H9 (cell line): ENCODE results near the gene LASP1NB.

Experiments used
- DNase-seq: peaks from one replicate; pipeline ENCODE4 v3.0.0-alpha.2; 2017
- H2AFZ ChIP-seq: one replicate; pipeline ENCODE4 v1.6.1; 2013; ENCODE audit warnings: mild to moderate bottlenecking, low read length, control low read depth, moderate library complexity
- H2AK5ac ChIP-seq: 2 replicates; pipeline ENCODE4 v1.6.1; 2013; ENCODE audit warnings: low read length, control low read depth, mixed read lengths; ENCODE audit not compliant: insufficient read length
- H2BK120ac ChIP-seq: one replicate; pipeline ENCODE4 v1.6.1; 2013; ENCODE audit warnings: low read depth, mild to moderate bottlenecking, low read length, control low read depth, inconsistent platforms; ENCODE audit not compliant: poor library complexity, severe bottlenecking
- H2BK12ac ChIP-seq: 2 replicates; pipeline ENCODE4 v1.6.1; 2013; ENCODE audit warnings: low read length, control low read depth, mixed read lengths, low read depth; ENCODE audit not compliant: insufficient read length
- H2BK15ac ChIP-seq: 2 replicates; pipeline ENCODE4 v1.6.1; 2013; ENCODE audit warnings: low read depth, low read length, control low read depth
- H2BK20ac ChIP-seq: one replicate; pipeline ENCODE4 v1.6.1; 2013; ENCODE audit warnings: low read depth, mild to moderate bottlenecking, low read length, control low read depth, inconsistent platforms; ENCODE audit not compliant: poor library complexity, severe bottlenecking
- H2BK5ac ChIP-seq: 2 replicates; pipeline ENCODE4 v1.6.1; 2013; ENCODE audit warnings: low read length, control low read depth, mixed read lengths; ENCODE audit not compliant: insufficient read length
- H3K14ac ChIP-seq: 2 replicates; pipeline ENCODE4 v1.6.1; 2013; ENCODE audit warnings: low read length, control low read depth; ENCODE audit not compliant: insufficient read depth
- H3K18ac ChIP-seq: 2 replicates; pipeline ENCODE4 v1.6.1; 2013; ENCODE audit warnings: low read depth, mild to moderate bottlenecking, mixed read lengths, low read length, control low read depth; ENCODE audit not compliant: insufficient read length
- H3K23ac ChIP-seq: 2 replicates; pipeline ENCODE4 v1.6.1; 2013; ENCODE audit warnings: low read length, control low read depth, mixed read lengths, low read depth; ENCODE audit not compliant: insufficient read length
- H3K23me2 ChIP-seq: 2 replicates; pipeline ENCODE4 v1.6.1; 2013; ENCODE audit warnings: low read depth, mild to moderate bottlenecking, mixed read lengths, low read length, control low read depth; ENCODE audit not compliant: insufficient read length, poor library complexity, severe bottlenecking
- H3K27ac ChIP-seq: 2 replicates; pipeline ENCODE4 v1.5.1; 2013; ENCODE audit warnings: low read length, control low read depth, mixed read lengths, low read depth; ENCODE audit not compliant: insufficient read length
- H3K27me3 ChIP-seq: 2 replicates; pipeline ENCODE4 v1.6.1; 2013; ENCODE audit warnings: low read length, control low read depth, inconsistent platforms; ENCODE audit not compliant: insufficient read depth
- H3K4ac ChIP-seq: 2 replicates; pipeline ENCODE4 v1.6.1; 2013; ENCODE audit warnings: low read depth, mild to moderate bottlenecking, control low read depth, inconsistent platforms, low read length, moderate library complexity
- H3K4me1 ChIP-seq: 2 replicates; pipeline ENCODE4 v1.6.1; 2013; ENCODE audit warnings: low read length, control low read depth, inconsistent platforms; ENCODE audit not compliant: insufficient read depth
- H3K4me2 ChIP-seq: 2 replicates; pipeline ENCODE4 v1.6.1; 2013; ENCODE audit warnings: low read length, control low read depth, mixed read lengths; ENCODE audit not compliant: insufficient read length, insufficient read depth
- H3K56ac ChIP-seq: 2 replicates; pipeline ENCODE4 v1.6.1; 2013; ENCODE audit warnings: low read depth, mild to moderate bottlenecking, mixed read lengths, low read length, control low read depth; ENCODE audit not compliant: insufficient read length
- H3K79me1 ChIP-seq: 2 replicates; pipeline ENCODE4 v1.6.1; 2013; ENCODE audit warnings: low read depth, mild to moderate bottlenecking, moderate library complexity, low read length, control low read depth, inconsistent platforms; ENCODE audit not compliant: insufficient read depth, poor library complexity, severe bottlenecking
- H3K79me2 ChIP-seq: 2 replicates; pipeline ENCODE4 v1.6.1; 2013; ENCODE audit warnings: low read length, control low read depth, inconsistent platforms; ENCODE audit not compliant: insufficient read depth
- H3K9ac ChIP-seq: 2 replicates; pipeline ENCODE4 v1.6.1; 2013; ENCODE audit warnings: low read length, control low read depth, mixed read lengths; ENCODE audit not compliant: insufficient read length; ENCODE audit errors: extremely low read depth
- H3K9me3 ChIP-seq: one replicate; pipeline ENCODE4 v1.6.1; 2013; ENCODE audit warnings: low read depth, low read length, inconsistent platforms; ENCODE audit not compliant: control insufficient read depth
- H3T11ph ChIP-seq: one replicate; pipeline ENCODE4 v1.6.1; 2013; ENCODE audit warnings: mild to moderate bottlenecking, low read length, control low read depth, inconsistent platforms
- H4K20me1 ChIP-seq: one replicate; pipeline ENCODE4 v1.6.1; 2013; ENCODE audit not compliant: control insufficient read depth, insufficient read length, insufficient read depth
- H4K5ac ChIP-seq: 2 replicates; pipeline ENCODE4 v1.6.1; 2013; ENCODE audit warnings: low read depth, mild to moderate bottlenecking, mixed read lengths, low read length, control low read depth; ENCODE audit not compliant: insufficient read length
- H4K8ac ChIP-seq: replicated peaks from 2 replicates; pipeline ENCODE4 v1.6.1; 2013; ENCODE audit warnings: low read length, control low read depth, mixed read lengths, low read depth; ENCODE audit not compliant: insufficient read length
- H4K91ac ChIP-seq: 2 replicates; pipeline ENCODE4 v1.6.1; 2013; ENCODE audit warnings: low read depth, mild to moderate bottlenecking, moderate library complexity, mixed read lengths, low read length, control low read depth; ENCODE audit not compliant: insufficient read length
- H3K27ac Mint-ChIP-seq, 3 experiments: 2 replicates in 2 of 3; 3 replicates in 1 of 3; pipeline ENCODE4 v1.8.0; 2020 to 2021; ENCODE audit warnings: mixed read lengths in 3 of 3, mild to moderate bottlenecking in 1 of 3, moderate library complexity in 1 of 3
- H3K27me3 Mint-ChIP-seq: 2 replicates; pipeline ENCODE4 v1.8.0; 2021; ENCODE audit warnings: low read depth, mild to moderate bottlenecking, moderate library complexity, mixed read lengths
- H3K36me3 Mint-ChIP-seq, 3 experiments: 2 replicates in 2 of 3; 3 replicates in 1 of 3; pipeline ENCODE4 v1.8.0; 2020 to 2021; ENCODE audit warnings: low read depth in 3 of 3, mixed read lengths in 3 of 3; ENCODE audit not compliant: insufficient read depth in 1 of 3
- H3K4me1 Mint-ChIP-seq, 2 experiments: 2 replicates each; pipeline ENCODE4 v1.8.0; 2020; ENCODE audit warnings: mixed read lengths in 2 of 2
- H3K4me3 Mint-ChIP-seq, 2 experiments: 2 replicates in 1 of 2; 3 replicates in 1 of 2; pipeline ENCODE4 v1.8.0; 2020 to 2021; ENCODE audit warnings: mild to moderate bottlenecking in 2 of 2, mixed read lengths in 2 of 2, moderate library complexity in 1 of 2
- H3K9me3 Mint-ChIP-seq, 2 experiments: 2 replicates in 1 of 2; 3 replicates in 1 of 2; pipeline ENCODE4 v1.8.0; 2020; ENCODE audit warnings: mild to moderate bottlenecking in 2 of 2, mixed read lengths in 2 of 2, moderate library complexity in 1 of 2
- WGBS: extraction: QIAGEN DNeasy Blood & Tissue Kit; methylation state at CpG from one replicate; pipeline ENCODE4 v1.1.7; 2013; ENCODE audit warnings: missing lambda C conversion rate, low lambda C conversion rate, mixed read lengths; ENCODE audit not compliant: insufficient read length; ENCODE audit errors: extremely low coverage; 5-methylcytosine and 5-hydroxymethylcytosine counted together
- TF ChIP-seq, protein P1 (sequence below): fragments of 200-600 bp; sonication (generic); conservative IDR thresholded peaks from 3 replicates; pipeline ENCODE4 v1.8.0; 2021; ENCODE audit warnings: antibody characterized with exemption, mild to moderate bottlenecking

Gene LASP1NB

DNA sequence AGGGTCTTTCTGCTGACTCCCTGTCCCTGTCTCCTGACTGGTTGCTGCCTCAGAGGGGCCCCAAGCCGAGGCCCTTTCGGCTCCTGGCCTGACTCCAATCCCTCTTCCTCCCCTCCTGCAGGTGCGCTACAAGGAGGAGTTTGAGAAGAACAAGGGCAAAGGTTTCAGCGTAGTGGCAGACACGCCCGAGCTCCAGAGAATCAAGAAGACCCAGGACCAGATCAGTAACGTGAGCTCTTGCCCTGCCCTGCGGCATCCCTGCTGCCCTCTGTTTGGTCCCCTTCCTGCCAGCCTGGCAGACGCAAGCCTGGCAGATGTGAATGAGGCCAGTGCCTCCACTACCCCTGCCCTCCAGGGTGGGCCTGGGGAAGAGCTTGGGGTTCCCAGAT is 27.1 kb upstream of the LASP1NB start:
- Mint-ChIP-seq H3K4me3 (no peak overlapping the region), H3K27me3 (no peaks in the 10 kb centered on the region), H3K9me3 (no peaks in the 10 kb centered on the region), H3K27ac (peak overlapping the region; percentile 43 to 93 (median 57); a peak in 4 of 7 replicates), H3K4me1 (peaks cover 19 to 27% of the 10 kb centered on the region in 2 experiments), H3K36me3 (peaks cover 5 to 37% (median 28%) of the 10 kb centered on the region in 3 experiments; a peak in 5 of 7 replicates)
- no peak overlapping the region for H3K27ac ChIP-seq
- DNase-seq: no peak
- no peak overlapping the region for H2BK15ac ChIP-seq
- H3K4me2 ChIP-seq: no peak overlapping the region
- no peak overlapping the region for H2BK12ac ChIP-seq
- WGBS: no CpG with 5 or more reads among the region's 9 CpGs
- TF ChIP-seq, protein P1, sequence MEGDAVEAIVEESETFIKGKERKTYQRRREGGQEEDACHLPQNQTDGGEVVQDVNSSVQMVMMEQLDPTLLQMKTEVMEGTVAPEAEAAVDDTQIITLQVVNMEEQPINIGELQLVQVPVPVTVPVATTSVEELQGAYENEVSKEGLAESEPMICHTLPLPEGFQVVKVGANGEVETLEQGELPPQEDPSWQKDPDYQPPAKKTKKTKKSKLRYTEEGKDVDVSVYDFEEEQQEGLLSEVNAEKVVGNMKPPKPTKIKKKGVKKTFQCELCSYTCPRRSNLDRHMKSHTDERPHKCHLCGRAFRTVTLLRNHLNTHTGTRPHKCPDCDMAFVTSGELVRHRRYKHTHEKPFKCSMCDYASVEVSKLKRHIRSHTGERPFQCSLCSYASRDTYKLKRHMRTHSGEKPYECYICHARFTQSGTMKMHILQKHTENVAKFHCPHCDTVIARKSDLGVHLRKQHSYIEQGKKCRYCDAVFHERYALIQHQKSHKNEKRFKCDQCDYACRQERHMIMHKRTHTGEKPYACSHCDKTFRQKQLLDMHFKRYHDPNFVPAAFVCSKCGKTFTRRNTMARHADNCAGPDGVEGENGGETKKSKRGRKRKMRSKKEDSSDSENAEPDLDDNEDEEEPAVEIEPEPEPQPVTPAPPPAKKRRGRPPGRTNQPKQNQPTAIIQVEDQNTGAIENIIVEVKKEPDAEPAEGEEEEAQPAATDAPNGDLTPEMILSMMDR: no peak
- no peaks in the 10 kb centered on the region for H3K4me1 ChIP-seq
- no peak overlapping the region for H3K23ac ChIP-seq
- H2AFZ ChIP-seq: no peak overlapping the region
- no peaks in the 10 kb centered on the region for H3K23me2 ChIP-seq
- H3K9ac ChIP-seq: no peak overlapping the region
- H4K8ac ChIP-seq: no peak overlapping the region
- H3K79me2 ChIP-seq: no peaks in the 10 kb centered on the region
- H4K5ac ChIP-seq: no peak overlapping the region
- no peaks in the 10 kb centered on the region for H3K79me1 ChIP-seq
- no peak overlapping the region for H3K14ac ChIP-seq
- H3T11ph ChIP-seq: no peak overlapping the region
- no peak overlapping the region for H2BK120ac ChIP-seq
- no peaks in the 10 kb centered on the region for H3K27me3 ChIP-seq
- H3K18ac ChIP-seq: no peak overlapping the region
- H4K91ac ChIP-seq: no peak overlapping the region
- no peak overlapping the region for H2AK5ac ChIP-seq
- H2BK20ac ChIP-seq: no peak overlapping the region
- no peaks in the 10 kb centered on the region for H3K9me3 ChIP-seq
- no peaks in the 10 kb centered on the region for H4K20me1 ChIP-seq
- no peak overlapping the region for H3K4ac ChIP-seq
- H2BK5ac ChIP-seq: no peak overlapping the region
- no peak overlapping the region for H3K56ac ChIP-seq
